WTC11 (cell line): Measurements from ENCODE around the gene C1orf115. TPM values are rescaled to one million over a fixed set of nuclear protein-coding genes. Genes with fewer than 3 reads are reported as not detected.
A peak's percentile ranks its signal among the peaks of the same experiment; 100 is the strongest.

Experiments used
- ATAC-seq: fragments of 200-7000 bp; cut with Tn5 transposase; 2 replicates; pipeline ENCODE4 v1.10.0; 2021; ENCODE audit warnings: mild to moderate bottlenecking, moderate library complexity
- CTCF ChIA-PET: fragments of 300-600 bp; sonication (Branson Sonifier 250); formaldehyde crosslinking; loops from one replicate; lab custom pipeline; 2021; ENCODE audit warnings: antibody characterized with exemption; lab: Charles Lee
- POLR2A ChIA-PET: fragments of 350-600 bp; sonication (Branson Sonifier 250); formaldehyde crosslinking; loops from one replicate; lab custom pipeline; 2021; ENCODE audit warnings: antibody characterized with exemption; lab: Charles Lee
- DNase-seq: peaks from one replicate; pipeline ENCODE4 v3.0.0; 2021; ENCODE audit warnings: low spot score
- H3K27ac Mint-ChIP-seq: 2 replicates; pipeline ENCODE4 v1.8.0; 2021; ENCODE audit warnings: mixed read lengths
- H3K27me3 Mint-ChIP-seq: 2 replicates; pipeline ENCODE4 v1.8.0; 2021; ENCODE audit warnings: low read depth, mild to moderate bottlenecking, moderate library complexity, mixed read lengths
- H3K36me3 Mint-ChIP-seq: 2 replicates; pipeline ENCODE4 v1.8.0; 2021; ENCODE audit warnings: mixed read lengths
- H3K4me1 Mint-ChIP-seq: 2 replicates; pipeline ENCODE4 v1.8.0; 2022; ENCODE audit warnings: mixed read lengths
- H3K4me3 Mint-ChIP-seq: 2 replicates; pipeline ENCODE4 v1.8.0; 2021; ENCODE audit warnings: mild to moderate bottlenecking, moderate library complexity, mixed read lengths
- H3K9me3 Mint-ChIP-seq: 2 replicates; pipeline ENCODE4 v1.8.0; 2021; ENCODE audit warnings: mixed read lengths
- AR ChIP-seq: fragments of 250-450 bp; sonication (Bioruptor Pico); IDR thresholded peaks from 2 replicates; pipeline ENCODE4 v1.9.0; 2021; ENCODE audit warnings: mild to moderate bottlenecking
- ATF1 ChIP-seq: sonication (generic); formaldehyde crosslinking; IDR thresholded peaks from 2 replicates; pipeline ENCODE4 v1.8.1; 2023; ENCODE audit warnings: mild to moderate bottlenecking, moderate library complexity, missing genetic modification reagents
- ATF6 ChIP-seq: sonication (generic); formaldehyde crosslinking; IDR thresholded peaks from 2 replicates; pipeline ENCODE4 v1.8.1; 2023; ENCODE audit warnings: mild to moderate bottlenecking, missing genetic modification reagents
- E2F5 ChIP-seq: sonication (generic); formaldehyde crosslinking; IDR thresholded peaks from 2 replicates; pipeline ENCODE4 v1.8.1; 2022; ENCODE audit warnings: mild to moderate bottlenecking, moderate library complexity, missing genetic modification reagents
- ERG ChIP-seq: fragments of 250-450 bp; sonication (Bioruptor Pico); IDR thresholded peaks from 2 replicates; pipeline ENCODE4 v1.8.0; 2021; ENCODE audit warnings: mild to moderate bottlenecking
- FOXP1 ChIP-seq: sonication (generic); formaldehyde crosslinking; IDR thresholded peaks from 2 replicates; pipeline ENCODE4 v1.8.0; 2022; ENCODE audit warnings: missing genetic modification reagents, mild to moderate bottlenecking, moderate library complexity, borderline replicate concordance
- HMGA2 ChIP-seq: fragments of 250-450 bp; sonication (Bioruptor Pico); IDR thresholded peaks from 2 replicates; pipeline ENCODE4 v1.4.0; 2021; ENCODE audit warnings: mild to moderate bottlenecking, moderate library complexity
- HMGXB4 ChIP-seq: sonication (generic); formaldehyde crosslinking; IDR thresholded peaks from 2 replicates; pipeline ENCODE4 v1.8.1; 2023; ENCODE audit warnings: mild to moderate bottlenecking, moderate library complexity, missing genetic modification reagents
- IRF1 ChIP-seq: sonication (generic); formaldehyde crosslinking; IDR thresholded peaks from 2 replicates; pipeline ENCODE4 v1.8.0; 2023; ENCODE audit warnings: missing genetic modification reagents
- PRDM15 ChIP-seq: sonication (generic); formaldehyde crosslinking; IDR thresholded peaks from 2 replicates; pipeline ENCODE4 v1.8.0; 2022; ENCODE audit warnings: missing genetic modification reagents
- RELA ChIP-seq: sonication (generic); formaldehyde crosslinking; IDR thresholded peaks from 2 replicates; pipeline ENCODE4 v1.8.1; 2022; ENCODE audit warnings: missing genetic modification reagents, mild to moderate bottlenecking, borderline replicate concordance
- SOX15 ChIP-seq: fragments of 250-450 bp; sonication (Bioruptor Pico); IDR thresholded peaks from 2 replicates; pipeline ENCODE4 v1.9.0; 2021; ENCODE audit warnings: mild to moderate bottlenecking
- USF2 ChIP-seq: sonication (generic); formaldehyde crosslinking; IDR thresholded peaks from 2 replicates; pipeline ENCODE4 v1.8.1; 2023; ENCODE audit warnings: mild to moderate bottlenecking, missing genetic modification reagents, moderate library complexity
- total RNA-seq: library from RNA; stranded (reverse); gene quantifications from 3 replicates; pipeline ENCODE4 v1.2.3, GENCODE V29; 2021

Gene C1orf115
- total RNA-seq, 1 experiment from 2014 or later = 10.0 TPM

- TF ChIP-seq ATF1 (CRISPR knock-in tag) = no peak
These were observed 34.0 kb upstream of the C1orf115 start (continued) for GRCh38 chr1:220655961-220656740.

GRCh38 chr1:220666349-220666748 is 23.8 kb upstream of the C1orf115 start:
- Mint-ChIP-seq H3K4me3 (no peak overlapping the region), H3K36me3 (peaks cover 8% of the 10 kb centered on the region), H3K27me3 (no peaks in the 10 kb centered on the region), H3K4me1 (peaks cover 5% of the 10 kb centered on the region), H3K27ac (peak overlapping the region; percentile 78), H3K9me3 (peaks cover 23% of the 10 kb centered on the region)
- ATAC-seq = peak; percentile 67
- DNase-seq = no peak
- CTCF ChIA-PET = no interaction called here
- TF ChIP-seq AR (CRISPR knock-in tag) (no peak), RELA (no peak), HMGXB4 (CRISPR knock-in tag) (no peak)
- TF ChIP-seq, all 79 proteins: peak for 0
- POLR2A ChIA-PET = interaction anchor here (0.6 to 1.0 kb wide), 3 partner anchors 40 to 619 kb away, joined by 3 to 8 read pairs (median 3); no protein-coding TSS in a partner anchor

GRCh38 chr1:220669005-220669404 is 21.2 kb upstream of the C1orf115 start:
- DNase-seq = no peak
- no peak for ATAC-seq
- CTCF ChIA-PET = no interaction called here
- Mint-ChIP-seq H3K27ac (no peak overlapping the region), H3K9me3 (peaks cover 23% of the 10 kb centered on the region), H3K4me1 (peaks cover 5% of the 10 kb centered on the region), H3K27me3 (no peaks in the 10 kb centered on the region), H3K36me3 (peaks cover 4% of the 10 kb centered on the region), H3K4me3 (no peak overlapping the region)
- TF ChIP-seq ATF6 (CRISPR knock-in tag) = no peak
- no peak for TF ChIP-seq FOXP1 (CRISPR knock-in tag)
- TF ChIP-seq E2F5 (CRISPR knock-in tag) = no peak
- TF ChIP-seq SOX15 (CRISPR knock-in tag) = no peak
- TF ChIP-seq IRF1 (CRISPR knock-in tag) = no peak
- no peak for TF ChIP-seq ERG
- TF ChIP-seq USF2 = no peak
- no peak for TF ChIP-seq PRDM15 (CRISPR knock-in tag)
- TF ChIP-seq HMGA2 = no peak
- POLR2A ChIA-PET = no interaction called here
